ENCODE data around the gene CIDEC.

- TF ChIP-seq, protein P1, sequence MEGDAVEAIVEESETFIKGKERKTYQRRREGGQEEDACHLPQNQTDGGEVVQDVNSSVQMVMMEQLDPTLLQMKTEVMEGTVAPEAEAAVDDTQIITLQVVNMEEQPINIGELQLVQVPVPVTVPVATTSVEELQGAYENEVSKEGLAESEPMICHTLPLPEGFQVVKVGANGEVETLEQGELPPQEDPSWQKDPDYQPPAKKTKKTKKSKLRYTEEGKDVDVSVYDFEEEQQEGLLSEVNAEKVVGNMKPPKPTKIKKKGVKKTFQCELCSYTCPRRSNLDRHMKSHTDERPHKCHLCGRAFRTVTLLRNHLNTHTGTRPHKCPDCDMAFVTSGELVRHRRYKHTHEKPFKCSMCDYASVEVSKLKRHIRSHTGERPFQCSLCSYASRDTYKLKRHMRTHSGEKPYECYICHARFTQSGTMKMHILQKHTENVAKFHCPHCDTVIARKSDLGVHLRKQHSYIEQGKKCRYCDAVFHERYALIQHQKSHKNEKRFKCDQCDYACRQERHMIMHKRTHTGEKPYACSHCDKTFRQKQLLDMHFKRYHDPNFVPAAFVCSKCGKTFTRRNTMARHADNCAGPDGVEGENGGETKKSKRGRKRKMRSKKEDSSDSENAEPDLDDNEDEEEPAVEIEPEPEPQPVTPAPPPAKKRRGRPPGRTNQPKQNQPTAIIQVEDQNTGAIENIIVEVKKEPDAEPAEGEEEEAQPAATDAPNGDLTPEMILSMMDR (IDR thresholded peaks at IDR 0.05; ENCODE audit: insufficient read depth, low read length, poor library complexity, severe bottlenecking) = no peak
- TF ChIP-seq EZH2phosphoT487 (conservative IDR thresholded peaks at IDR 0.05; ENCODE audit: low read length) = no peak
Measured at GRCh38 chr3:9886328-9886727, 6.3 kb upstream of the CIDEC start.
